Measurements from ENCODE around the gene TMEM220. TPM values are rescaled to one million over a fixed set of nuclear protein-coding genes. Genes with fewer than 3 reads are reported as not detected.

The TMEM220 gene
- 1.8 TPM for total RNA-seq

DNA sequence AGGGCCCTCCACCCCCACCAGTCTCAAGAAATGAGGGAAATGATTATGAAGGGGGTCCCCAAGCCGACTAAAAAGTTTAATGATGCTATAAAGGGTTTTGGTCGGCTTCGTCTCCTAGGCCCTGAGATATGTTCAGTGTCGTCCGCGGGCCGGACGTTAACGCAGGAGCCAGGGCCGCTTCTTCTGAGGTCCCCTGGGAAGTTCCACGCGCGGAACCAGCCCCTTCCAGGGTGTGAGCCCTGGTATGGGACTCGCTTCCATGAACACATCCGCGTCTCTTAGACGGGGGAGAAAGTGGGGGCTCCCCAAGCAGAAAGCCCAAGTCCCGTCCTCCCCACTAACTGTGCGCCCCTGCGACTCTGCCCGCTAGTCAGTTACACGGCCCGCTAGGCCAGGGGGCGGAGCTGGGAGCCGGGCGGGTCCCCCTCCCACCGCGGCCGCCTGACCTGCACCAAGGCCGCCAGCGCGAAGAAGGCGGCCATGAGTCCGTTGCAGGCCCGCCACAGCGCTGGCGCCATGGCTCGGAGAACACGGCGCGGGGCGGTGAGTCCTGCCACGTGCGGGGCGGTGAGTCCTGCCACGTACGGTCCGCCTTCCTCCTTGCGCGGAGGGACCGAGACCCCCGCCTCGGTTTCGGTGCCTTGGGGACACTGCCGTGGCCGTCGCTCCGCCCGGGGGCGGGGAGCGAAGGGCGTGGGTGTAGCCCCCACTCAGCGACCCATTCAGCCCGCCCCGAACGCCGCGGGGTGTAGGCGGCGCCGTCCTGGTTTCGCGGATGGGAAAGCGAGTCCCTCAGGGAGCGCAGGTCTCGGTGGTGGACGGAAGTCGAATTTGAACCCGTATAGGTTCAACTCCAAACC is at the start of gene TMEM220:
TMEM220 (minus strand) TSS at position 690 of the 860 bp plus-strand sequence; CDS start at position 518, 172 bp downstream.

DNA sequence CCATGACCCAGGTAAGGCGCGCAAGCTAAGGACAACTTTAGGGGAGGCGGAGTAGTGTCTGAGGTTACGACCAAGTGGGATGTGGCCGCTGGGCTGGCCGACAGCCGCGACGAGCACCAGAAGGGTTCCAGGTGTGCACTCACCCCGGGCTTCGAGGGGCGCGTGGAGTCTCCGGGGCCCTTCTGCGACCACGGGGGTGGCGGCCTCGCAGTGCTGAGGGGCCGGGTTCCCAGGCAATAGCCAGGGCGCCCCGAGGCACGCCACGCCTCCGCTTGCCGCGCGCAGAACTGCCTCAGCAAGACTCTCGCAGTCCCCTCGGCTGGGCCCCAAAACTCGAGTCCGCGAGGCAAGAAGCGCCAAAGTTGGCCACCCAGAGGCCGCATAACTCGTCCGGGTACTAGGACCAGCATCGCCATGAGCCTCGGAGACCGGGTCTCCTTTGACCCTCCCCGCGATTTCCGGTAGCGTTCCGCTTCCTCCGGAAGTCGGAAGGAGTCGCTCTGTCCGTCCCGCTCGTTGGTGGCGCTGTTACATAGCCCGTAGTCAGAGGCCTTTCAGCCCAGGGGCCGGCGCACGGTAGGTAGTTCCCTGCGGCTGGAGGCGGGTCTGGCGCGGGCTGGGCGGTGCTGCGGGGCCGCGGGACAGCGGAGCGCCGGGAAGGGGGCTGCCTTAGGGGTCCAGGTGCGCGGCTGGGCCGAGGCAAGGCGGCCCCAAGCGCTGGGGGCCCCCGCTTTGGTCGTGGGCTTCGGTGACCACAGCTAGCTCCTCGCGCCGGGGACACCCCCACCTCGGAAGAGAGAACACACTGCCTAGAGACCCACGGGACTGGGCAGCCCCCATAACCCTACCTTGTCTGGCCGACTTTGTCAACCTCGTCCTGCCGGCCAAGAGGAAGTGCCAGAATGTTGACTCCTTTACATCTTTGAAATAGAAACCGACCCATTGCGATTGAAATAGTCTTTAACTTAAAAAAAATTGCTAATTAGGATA is 32.4 kb downstream of the TMEM220 start, which contains the start of the genes ADPRM and SCO1:
ADPRM (plus strand) TSS at position 503 of the 990 bp plus-strand sequence. CDS start 7,333 bp downstream, outside the sequence.
SCO1 (minus strand) TSS at position 442 of the 990 bp plus-strand sequence; CDS start at position 416, 26 bp downstream.

Other genes with a start within 250 kb of the TMEM220 start
- not detected for gene MYH1, start 211.5 kb downstream of the TMEM220 start, total RNA-seq
- gene MYH2, start 180.4 kb downstream of the TMEM220 start, total RNA-seq: under 0.01 TPM
- gene MYH3, start 72.7 kb downstream of the TMEM220 start, total RNA-seq: 1.4 TPM
- 13.1 TPM for gene SCO1, start 32.5 kb downstream of the TMEM220 start, total RNA-seq
- 15.2 TPM for gene ADPRM, start 32.4 kb downstream of the TMEM220 start, total RNA-seq
- gene TMEM238L, start 74.1 kb upstream of the TMEM220 start, total RNA-seq: not detected
- gene PIRT, start 108.1 kb upstream of the TMEM220 start, total RNA-seq: 5.3 TPM

Measured in diencephalon (tissue), 1 donor.